HG02571 (cell line): ENCODE measurements around the gene BMPR1B.

ENCODE experiments used
- ATAC-seq: cut with Tn5 transposase; IDR thresholded peaks from one replicate; pipeline ENCODE4 v1.9.1; 2021; ENCODE audit warnings: mild to moderate bottlenecking, moderate library complexity; ENCODE audit not compliant: unreplicated experiment

BMPR1B gene

DNA sequence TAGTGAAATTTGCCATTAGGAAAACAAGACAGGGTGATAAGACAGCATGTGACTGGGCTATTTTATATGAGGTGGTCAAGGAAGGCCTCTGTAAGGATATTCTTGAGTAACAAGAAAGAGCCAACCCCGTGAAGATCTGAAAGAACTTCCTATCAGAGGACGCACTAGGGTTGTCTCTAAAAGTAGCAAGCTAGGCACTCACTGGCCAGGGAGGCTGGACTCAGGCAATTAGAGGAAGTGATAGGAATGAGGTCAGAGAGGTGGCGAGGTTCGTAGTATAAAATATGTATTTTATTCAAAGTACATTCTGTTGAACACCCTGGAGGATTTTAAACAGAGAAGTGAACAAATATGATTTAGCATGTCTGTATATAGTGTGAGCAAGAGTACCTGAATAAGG is 4.6 kb downstream of the BMPR1B start:
- no peak for ATAC-seq

DNA sequence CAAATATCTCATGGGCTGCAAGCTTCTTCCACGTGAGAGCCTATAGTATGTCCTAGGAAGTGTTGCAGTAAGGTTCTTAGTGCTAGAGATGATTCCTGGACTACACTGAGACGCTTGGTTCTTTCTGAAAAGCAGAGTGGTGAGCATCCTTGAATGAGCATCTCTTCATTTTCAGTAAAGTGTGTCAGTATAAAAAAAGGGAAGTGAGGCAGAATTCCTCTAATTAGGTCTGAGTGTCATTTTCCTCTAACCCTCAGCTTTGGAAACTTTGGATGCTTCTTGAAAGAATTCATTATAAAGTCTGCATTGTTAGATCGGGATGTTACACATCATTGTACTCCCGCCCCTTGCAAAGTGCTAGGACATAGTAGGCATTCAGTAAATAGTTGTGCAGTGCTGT is 5.2 kb downstream of the BMPR1B start:
- ATAC-seq = no peak

- no peak for ATAC-seq
These were observed 5.7 kb downstream of the BMPR1B start for GRCh38 chr4:94763500-94763899.

- ATAC-seq = no peak
These were observed 6.3 kb downstream of the BMPR1B start for GRCh38 chr4:94764069-94764468.

- ATAC-seq = no peak
These were observed 7.4 kb downstream of the BMPR1B start for GRCh38 chr4:94765174-94765573.

DNA sequence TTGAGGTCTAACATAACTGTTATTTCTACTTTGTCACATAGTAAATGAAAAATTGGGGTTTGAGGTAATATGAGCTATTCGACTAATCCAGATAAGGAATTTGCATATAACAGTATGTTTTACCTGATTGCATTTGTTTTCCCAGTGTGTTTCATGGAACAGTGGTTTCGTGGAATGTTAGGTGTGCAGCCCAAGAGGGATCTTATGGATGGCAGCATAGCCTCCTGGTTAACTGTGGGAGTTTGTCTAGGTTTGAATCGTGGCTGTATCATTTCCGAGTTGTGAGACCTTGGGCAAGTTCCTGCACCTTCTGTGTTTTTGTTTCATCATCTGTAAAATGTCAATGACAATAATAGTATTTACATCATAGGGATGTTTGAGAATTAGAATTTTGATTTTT is 7.9 kb downstream of the BMPR1B start:
- no peak for ATAC-seq

- ATAC-seq = no peak
These were observed 9.1 kb downstream of the BMPR1B start for GRCh38 chr4:94766856-94767255.

DNA sequence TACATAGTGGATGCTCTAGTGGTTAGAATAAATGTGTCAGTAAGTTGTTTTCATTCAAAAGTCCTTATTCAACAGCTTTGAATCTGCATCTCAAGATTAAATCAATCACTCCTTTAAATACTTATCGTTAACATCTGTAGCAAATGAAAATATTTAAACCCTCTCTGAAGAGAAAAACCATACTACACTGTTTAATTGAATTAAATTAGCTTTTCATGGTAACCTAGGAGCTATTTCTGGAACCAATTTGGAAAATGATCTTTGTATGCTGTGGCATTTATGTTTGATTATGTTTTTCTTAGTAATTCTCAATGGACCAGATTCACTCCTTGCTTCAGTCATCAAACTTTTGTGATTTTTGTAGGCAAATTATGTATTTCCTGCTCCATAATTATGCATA is 9.7 kb downstream of the BMPR1B start:
- ATAC-seq = no peak

DNA sequence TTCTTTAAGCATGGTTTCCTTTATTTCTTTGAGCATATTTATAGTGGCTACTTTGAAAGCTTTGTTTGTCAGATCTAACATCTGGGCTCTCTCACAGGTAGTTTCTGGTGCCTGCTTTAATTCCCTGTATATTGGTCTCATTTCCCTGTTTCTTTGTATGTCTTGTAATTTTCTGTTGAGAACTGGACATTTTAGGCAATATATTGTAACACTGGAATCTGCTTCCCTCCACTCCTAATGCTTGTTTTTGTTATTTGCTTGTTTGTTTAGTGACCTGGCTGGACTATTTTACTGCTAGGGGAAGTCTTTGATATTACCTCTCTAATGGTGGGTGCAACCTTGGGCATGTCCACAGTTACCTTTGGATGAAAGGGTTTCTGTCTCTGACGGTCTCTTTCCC is 25.0 kb downstream of the BMPR1B start:
- ATAC-seq = no peak

- ATAC-seq = no peak
These were observed 33.9 kb downstream of the BMPR1B start for GRCh38 chr4:94791701-94792100.

DNA sequence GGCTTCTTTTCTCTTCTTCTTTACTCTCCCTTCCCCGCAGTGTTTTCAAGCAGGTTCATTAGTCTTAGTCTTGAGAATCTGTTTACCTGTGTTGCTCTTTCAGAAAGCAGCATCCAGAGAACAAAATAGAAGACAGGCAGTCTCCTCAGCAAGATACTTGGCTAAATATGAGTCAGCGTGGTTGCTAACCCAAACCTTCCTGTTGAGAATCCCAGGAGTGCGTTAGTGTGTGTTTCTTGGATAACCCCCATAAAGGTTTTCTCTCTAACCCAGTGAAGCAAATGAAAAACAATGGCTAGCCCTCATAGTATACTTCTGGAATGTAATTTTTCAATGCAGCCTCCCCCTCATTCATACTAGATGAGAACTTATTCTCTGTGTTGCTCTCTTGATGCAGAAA is 41.1 kb downstream of the BMPR1B start:
- ATAC-seq = no peak

- no peak for ATAC-seq
These were observed 43.3 kb downstream of the BMPR1B start for GRCh38 chr4:94801016-94801415.

- no peak for ATAC-seq
These were observed 44.3 kb downstream of the BMPR1B start for GRCh38 chr4:94802091-94802490.

GRCh38 chr4:94803181-94803580 is 45.4 kb downstream of the BMPR1B start:
- no peak for ATAC-seq

- no peak for ATAC-seq
These were observed 46.9 kb downstream of the BMPR1B start for GRCh38 chr4:94804650-94805049.

- no peak for ATAC-seq
These were observed 48.6 kb downstream of the BMPR1B start for GRCh38 chr4:94806376-94806775.

- no peak for ATAC-seq
These were observed 53.9 kb downstream of the BMPR1B start for GRCh38 chr4:94811643-94812042.

DNA sequence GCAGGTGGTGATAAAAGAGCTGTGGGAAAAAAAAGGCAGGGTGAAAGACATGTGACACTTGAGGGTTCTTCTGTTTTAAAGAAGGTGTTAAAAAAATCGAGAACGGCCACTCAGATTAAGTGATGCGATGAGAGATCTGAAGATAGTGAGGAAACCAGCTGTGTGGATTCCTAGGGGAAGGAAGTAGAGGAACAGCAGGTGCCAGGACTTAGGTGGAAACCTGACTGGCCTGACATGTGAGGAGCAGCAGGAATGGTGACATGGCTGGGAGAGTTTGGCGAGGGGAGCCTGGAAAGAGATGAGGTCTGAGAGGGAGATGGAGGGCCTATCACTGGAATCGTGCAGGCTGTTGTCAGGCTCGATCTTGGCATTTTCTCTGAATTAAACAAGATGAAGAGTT is 55.5 kb downstream of the BMPR1B start:
- no peak for ATAC-seq

GRCh38 chr4:94814237-94814636 is 56.5 kb downstream of the BMPR1B start:
- ATAC-seq = no peak

DNA sequence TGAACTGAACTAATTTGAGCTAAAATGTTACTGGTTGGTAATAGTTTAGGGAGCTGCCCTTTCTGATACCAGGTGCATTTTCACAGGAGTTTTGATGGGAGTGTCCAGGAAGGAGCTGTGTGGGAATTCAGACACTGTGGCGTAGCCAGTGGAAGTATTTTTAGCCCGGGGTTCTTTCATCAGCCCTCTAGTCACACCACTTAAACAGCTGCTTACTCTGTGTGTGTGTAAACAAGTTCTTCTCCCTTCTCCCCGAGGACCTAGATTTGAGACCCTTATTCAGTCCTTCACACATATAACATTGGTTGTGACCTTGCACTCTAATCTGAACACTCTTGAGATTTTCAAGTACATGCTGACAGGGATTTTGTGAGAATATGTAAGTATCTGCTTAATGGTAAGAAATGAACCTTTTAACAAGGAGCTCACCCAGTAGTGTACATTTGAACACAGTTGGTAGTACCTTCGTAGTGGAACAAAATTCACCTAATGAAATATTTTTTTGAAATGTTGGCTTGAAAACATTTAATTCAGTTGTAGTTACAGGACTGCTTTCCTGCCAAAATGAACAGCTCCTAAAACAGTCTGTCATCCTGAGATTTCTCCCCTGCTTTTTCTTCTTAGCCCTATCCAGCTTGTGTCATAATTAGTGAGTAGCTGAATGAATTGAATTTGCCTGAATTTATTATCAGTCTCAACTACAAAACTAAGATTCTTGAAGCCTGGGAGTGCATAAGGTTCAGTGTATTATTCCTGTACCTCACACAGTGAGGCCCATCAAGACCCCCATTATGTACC is 61.8 kb downstream of the BMPR1B start:
- ATAC-seq = no peak

GRCh38 chr4:94826206-94826605 is 68.5 kb downstream of the BMPR1B start:
- ATAC-seq = no peak

DNA sequence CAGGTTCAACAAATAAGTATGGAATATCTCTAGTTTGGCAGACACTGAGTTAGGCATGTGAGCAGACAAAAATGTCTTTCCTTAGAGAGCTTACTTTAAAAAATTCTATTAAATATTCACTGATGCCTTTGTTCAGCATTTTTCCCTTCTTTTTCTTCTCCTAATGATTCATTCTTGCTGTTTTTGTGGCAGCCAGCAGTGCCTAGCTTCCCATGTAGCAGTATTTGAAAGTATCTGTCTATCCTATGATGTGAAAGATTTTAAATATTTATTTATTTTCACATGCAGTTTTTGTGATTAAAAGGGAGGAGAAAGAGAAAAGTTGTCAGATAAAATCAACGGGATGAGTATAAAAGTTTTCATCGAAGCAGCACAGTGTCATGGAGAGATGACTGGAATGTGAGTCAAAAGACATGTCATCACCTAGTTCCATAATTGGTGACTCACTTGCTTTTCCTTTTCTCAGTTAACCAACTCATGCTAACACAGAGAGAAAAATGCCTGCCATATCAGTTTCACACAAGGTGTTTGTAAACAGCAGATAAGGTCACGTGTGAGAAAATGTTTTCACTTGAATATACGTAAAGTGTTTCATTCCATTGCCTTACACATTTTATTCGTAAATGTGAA is 69.8 kb downstream of the BMPR1B start:
- no peak for ATAC-seq

- no peak for ATAC-seq
These were observed 71.1 kb downstream of the BMPR1B start for GRCh38 chr4:94828882-94829281.
